ENCODE data around the gene MYO1H. TPM values are rescaled to one million over a fixed set of nuclear protein-coding genes. Genes with fewer than 3 reads are reported as not detected.
A peak's percentile ranks its signal among the peaks of the same experiment; 100 is the strongest.

MYO1H gene
- total and polyA plus RNA-seq, 2 of the 8 experiments (the other 6 are each of a cell fraction or from before 2014, with no cell fraction given), result 0.03 TPM; not detected in 1

DNA sequence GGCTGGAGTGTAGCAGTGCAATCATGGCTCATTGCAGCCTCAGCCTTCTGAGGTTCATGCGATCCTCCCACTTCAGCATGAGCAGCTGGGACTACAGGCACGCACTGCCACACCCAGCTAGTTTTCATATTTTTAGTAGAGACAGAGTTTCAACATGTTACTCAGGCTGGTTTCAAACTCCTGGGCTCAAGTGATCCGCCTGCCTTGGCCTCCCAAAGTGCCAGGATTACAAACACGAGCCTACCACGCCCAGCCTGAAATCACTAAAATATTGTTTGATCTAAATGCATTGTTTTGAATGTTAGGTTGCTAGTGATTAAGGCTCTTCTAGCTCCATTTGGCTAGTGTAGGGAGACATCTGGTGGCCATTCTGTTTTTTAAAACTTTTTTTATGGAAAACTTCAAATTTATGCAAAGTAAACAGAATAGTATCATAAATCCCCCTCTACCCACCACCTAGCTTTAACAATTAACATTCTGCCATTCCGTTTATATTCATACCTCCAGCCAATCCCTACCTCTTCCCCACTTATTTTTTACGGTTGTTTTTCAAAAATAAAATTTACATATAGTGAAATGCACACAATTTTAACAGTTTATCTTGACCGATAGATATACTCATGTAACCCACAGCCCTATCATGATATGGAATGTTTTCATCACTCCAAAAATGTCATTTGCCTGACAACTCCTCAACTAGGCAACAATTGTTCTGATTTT, 37.8 kb downstream of the MYO1H start:
- Histone ChIP-seq H4K91ac (replicated peaks; ENCODE audit: insufficient read length, low read length) (no peak overlapping the region), H4K5ac (ENCODE audit: insufficient read length, low read depth, low read length) (no peak overlapping the region), H3K4me2 (ENCODE audit: insufficient read depth in 1 of 2, low read depth in 2 of 2, low read length in 2 of 2) (no peak overlapping the region), H2BK20ac (ENCODE audit: low read length) (no peak overlapping the region), H3K9me3 (ENCODE audit: insufficient read depth in 2 of 2, low read depth in 1 of 2, low read length in 1 of 2) (peaks cover 0 to 3% of the 10 kb centered on the region in 2 experiments; a peak in 2 of 4 replicates), H4K8ac (ENCODE audit: extremely low read depth, insufficient read depth, low read length) (no peak overlapping the region), H3K79me2 (ENCODE audit: control insufficient read depth in 1 of 2, insufficient read depth in 2 of 2, low read length in 2 of 2) (no peaks in the 10 kb centered on the region), H3K27ac (ENCODE audit: low read depth, low read length) (no peak overlapping the region), H3K23me2 (ENCODE audit: low read depth, low read length) (peaks cover 3% of the 10 kb centered on the region; the same call in 1 of the 2 replicates), H3K56ac (replicated peaks; ENCODE audit: insufficient read length, low read depth, low read length) (no peak overlapping the region), H2BK120ac (replicated peaks; ENCODE audit: low read depth, low read length) (no peak overlapping the region), H3K36me3 (ENCODE audit: control insufficient read depth in 2 of 4, insufficient read depth in 4 of 4, low read length in 3 of 4) (no peaks in the 10 kb centered on the region), H3K18ac (ENCODE audit: extremely low read depth, low read length) (no peak overlapping the region), H3K27me3 (replicated peaks in 1 of 4; ENCODE audit: control insufficient read depth in 3 of 4, extremely low read depth in 1 of 4, insufficient read depth in 3 of 4, low read length in 3 of 4) (no peaks in the 10 kb centered on the region), H3K23ac (ENCODE audit: insufficient read length) (no peak overlapping the region), H2BK12ac (ENCODE audit: low read depth, low read length) (no peak overlapping the region), H4K20me1 (replicated peaks in 1 of 2; ENCODE audit: control insufficient read depth in 1 of 2, insufficient read depth in 2 of 2, low read length in 2 of 2) (no peaks in the 10 kb centered on the region), H3K79me1 (ENCODE audit: low read depth, low read length) (no peaks in the 10 kb centered on the region), H3K4me1 (replicated peaks in 1 of 4; ENCODE audit: control insufficient read depth in 3 of 4, insufficient read depth in 4 of 4, low read length in 3 of 4) (peaks cover 0 to 2% (median 0%) of the 10 kb centered on the region in 4 experiments; a peak in 1 of 7 replicates), H3K14ac (ENCODE audit: insufficient read length) (no peak overlapping the region), H2BK5ac (ENCODE audit: low read depth, low read length) (no peak overlapping the region), H2BK15ac (ENCODE audit: low read length) (peak overlapping the region; percentile 73; the same call in 1 of the 2 replicates), H3K9ac (replicated peaks in 1 of 4; ENCODE audit: extremely low read depth in 1 of 4, low read depth in 3 of 4, low read length in 3 of 4) (no peak overlapping the region), H2AFZ (ENCODE audit: low read length) (no peak overlapping the region), H2AK5ac (ENCODE audit: low read depth, low read length) (no peak overlapping the region), H3K4ac (replicated peaks; ENCODE audit: insufficient read length, low read depth, low read length) (no peak overlapping the region), H3K4me3 (ENCODE audit: extremely low read depth in 1 of 4, insufficient read depth in 2 of 4, low read depth in 3 of 4, low read length in 4 of 4) (no peak overlapping the region)
- TF ChIP-seq CTCF (IDR thresholded peaks at IDR 0.05; ENCODE audit: control extremely low read depth in 1 of 3, insufficient read depth in 1 of 3, low read depth in 1 of 3, low read length in 3 of 3) (peak in 2 of 3 experiments; percentile 30 to 59; a peak in 2 of 4 replicates), RAD21 (IDR thresholded peaks at IDR 0.05 in 1 of 2, conservative IDR thresholded peaks at IDR 0.05 in 1 of 2; ENCODE audit: low read depth in 2 of 2, low read length in 2 of 2) (peak; percentile 85 to 90), TBP (IDR thresholded peaks at IDR 0.05; ENCODE audit: low read depth, low read length) (no peak), HDAC6 (IDR thresholded peaks at IDR 0.05; ENCODE audit: low read depth, low read length) (no peak), YY1 (IDR thresholded peaks at IDR 0.05; ENCODE audit: low read depth, low read length) (no peak)
- TF ChIP-seq, protein P1, sequence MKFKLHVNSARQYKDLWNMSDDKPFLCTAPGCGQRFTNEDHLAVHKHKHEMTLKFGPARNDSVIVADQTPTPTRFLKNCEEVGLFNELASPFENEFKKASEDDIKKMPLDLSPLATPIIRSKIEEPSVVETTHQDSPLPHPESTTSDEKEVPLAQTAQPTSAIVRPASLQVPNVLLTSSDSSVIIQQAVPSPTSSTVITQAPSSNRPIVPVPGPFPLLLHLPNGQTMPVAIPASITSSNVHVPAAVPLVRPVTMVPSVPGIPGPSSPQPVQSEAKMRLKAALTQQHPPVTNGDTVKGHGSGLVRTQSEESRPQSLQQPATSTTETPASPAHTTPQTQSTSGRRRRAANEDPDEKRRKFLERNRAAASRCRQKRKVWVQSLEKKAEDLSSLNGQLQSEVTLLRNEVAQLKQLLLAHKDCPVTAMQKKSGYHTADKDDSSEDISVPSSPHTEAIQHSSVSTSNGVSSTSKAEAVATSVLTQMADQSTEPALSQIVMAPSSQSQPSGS (IDR thresholded peaks at IDR 0.05; ENCODE audit: low read length), result no peak
- 47% methylated on average over 8 of the region's 8 CpGs; no CpG with 5 or more reads in 1 of the 2 experiments for WGBS, 2 experiments (ENCODE audit: extremely low coverage in 1 of 2, insufficient coverage in 1 of 2, insufficient read length in 1 of 2, insufficient replicate concordance in 2 of 2, low coverage in 1 of 2, low lambda C conversion rate in 2 of 2, missing lambda C conversion rate in 1 of 2)
- FAIRE-seq (peak; percentile 81), DNase-seq (ENCODE audit: low read depth in 1 of 2, low spot score in 2 of 2) (no peak)
- CTCF ChIA-PET (ENCODE audit: partially characterized antibody), result interaction anchor here (0.7 to 4.1 kb wide), 23 partner anchors 8 to 502 kb away, joined by 3 to 78 read pairs (median 4); partner anchors contain the start of gene MYO1H
- POLR2A ChIA-PET (ENCODE audit: partially characterized antibody), result interaction anchor here (0.9 to 1.2 kb wide), 3 partner anchors 94 to 124 kb away, joined by 3 to 5 read pairs (median 3); no protein-coding TSS in a partner anchor
